Thymus (tissue), 11 donors: Measurements from ENCODE around the gene MBTPS1. TPM values are rescaled to one million over a fixed set of nuclear protein-coding genes. Genes with fewer than 3 reads are reported as not detected.

ENCODE experiments used
- DNase-seq, 9 donors: peaks; one replicate each; pipeline ENCODE4 v3.0.0-alpha.2; 2013; ENCODE audit warnings: low spot score in 9 of 9, low read depth in 6 of 9, missing footprints in 1 of 9
- H3K27ac ChIP-seq, 2 donors: one replicate each; pipeline ENCODE4 v1.5.1; 2013; ENCODE audit warnings: control low read depth in 1 of 2, low read depth in 1 of 2, low read length in 1 of 2, mild to moderate bottlenecking in 1 of 2, moderate library complexity in 1 of 2
- H3K27me3 ChIP-seq, 2 donors: one replicate each; pipeline ENCODE4 v1.5.1; 2013; ENCODE audit warnings: low read length in 1 of 2; ENCODE audit not compliant: control insufficient read depth in 2 of 2, insufficient read depth in 1 of 2
- H3K36me3 ChIP-seq, 2 donors: one replicate each; pipeline ENCODE4 v1.5.1; 2013; ENCODE audit warnings: low read length in 1 of 2, mild to moderate bottlenecking in 1 of 2, moderate library complexity in 1 of 2; ENCODE audit not compliant: control insufficient read depth in 2 of 2, insufficient read depth in 2 of 2
- H3K4me1 ChIP-seq, 2 donors: one replicate each; pipeline ENCODE4 v1.5.1; 2013; ENCODE audit warnings: low read length in 2 of 2; ENCODE audit not compliant: control insufficient read depth in 2 of 2, insufficient read depth in 2 of 2
- H3K4me3 ChIP-seq, 2 donors: one replicate each; pipeline ENCODE4 v1.5.1; 2013; ENCODE audit warnings: low read length in 2 of 2, control low read depth in 1 of 2, mild to moderate bottlenecking in 1 of 2
- H3K9me3 ChIP-seq, 2 donors: one replicate each; pipeline ENCODE4 v1.5.1; 2013; ENCODE audit warnings: low read length in 1 of 2, mild to moderate bottlenecking in 1 of 2; ENCODE audit not compliant: control insufficient read depth in 2 of 2, insufficient read depth in 1 of 2
- WGBS: extraction: QIAGEN DNeasy Blood & Tissue Kit; methylation state at CpG from one replicate; pipeline ENCODE4 v1.1.7; 2013; 5-methylcytosine and 5-hydroxymethylcytosine counted together
- polyA plus RNA-seq: library from polyadenylated mRNA; stranded (reverse); fragments of 200-250 nt; gene quantifications from one replicate; pipeline ENCODE4 v1.2.3, GENCODE V29; 2013
- total RNA-seq: library from RNA; stranded (reverse); fragments of 120-200 nt; gene quantifications from one replicate; pipeline ENCODE4 v1.2.4, GENCODE V29; 2013
- donor health status: healthy.

The MBTPS1 gene
- total and polyA plus RNA-seq, 2 donors = 39.4 to 65.6 TPM

DNA sequence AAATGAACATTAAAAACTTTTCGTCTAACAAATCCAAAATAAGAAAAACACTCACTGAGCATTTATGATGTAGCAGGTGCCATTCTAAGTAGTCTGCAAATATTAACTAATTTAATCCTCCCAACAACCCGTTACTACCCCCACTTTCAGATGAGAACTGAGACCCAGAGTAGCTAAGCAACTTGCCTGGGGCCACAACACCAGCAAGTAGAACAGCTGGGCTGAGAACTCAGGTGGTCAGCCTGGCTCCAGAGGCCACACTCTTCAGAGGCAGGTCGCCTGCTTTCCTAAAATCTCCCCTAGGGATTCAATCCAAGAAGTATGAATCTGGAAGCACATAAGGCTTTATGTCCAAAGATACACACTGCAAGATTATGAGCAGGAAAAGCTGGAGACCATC is 6.2 kb downstream of the MBTPS1 start:
- no peak for DNase-seq
- Histone ChIP-seq H3K4me1 (peaks cover 5% of the 10 kb centered on the region in 2 donors), H3K4me3 (no peak overlapping the region), H3K27me3 (no peaks in the 10 kb centered on the region), H3K36me3 (peaks cover 19 to 21% of the 10 kb centered on the region in 2 donors), H3K9me3 (no peaks in the 10 kb centered on the region), H3K27ac (no peak overlapping the region)
- WGBS = 97% methylated on average over 3 of the region's 3 CpGs

DNA sequence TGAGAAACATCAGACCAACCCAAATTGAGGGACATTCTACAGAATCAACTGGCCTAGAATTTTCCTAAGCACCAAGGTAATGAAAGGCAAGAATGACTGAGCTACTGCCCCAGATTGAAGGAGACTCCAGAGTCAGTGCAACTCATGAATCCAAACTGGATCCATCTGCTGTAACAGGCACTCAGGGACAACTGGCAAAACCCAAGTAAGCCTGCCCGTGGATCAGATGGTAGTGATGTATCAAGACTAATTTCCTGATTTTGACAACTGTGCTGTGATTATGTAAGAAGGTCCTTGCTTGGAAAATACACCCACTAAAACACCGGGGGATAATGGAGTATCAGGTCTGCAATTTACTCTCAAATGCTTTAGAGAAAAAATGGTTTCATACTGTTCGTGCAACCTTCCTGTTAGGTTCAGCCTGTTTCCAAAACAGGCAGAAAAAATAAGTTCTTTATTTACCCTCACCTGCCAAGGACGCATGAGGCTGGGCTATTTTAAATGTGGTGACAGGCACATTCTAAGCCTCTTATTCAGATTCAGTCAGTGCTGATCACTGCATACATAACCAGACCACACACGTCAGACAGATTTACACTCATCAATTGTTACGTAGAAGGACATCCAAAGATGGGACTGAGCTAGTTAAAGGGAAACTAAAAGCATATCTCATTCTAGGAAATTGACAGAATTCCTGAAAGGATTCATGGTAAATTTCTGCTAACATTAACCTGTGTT is 7.0 kb downstream of the MBTPS1 start:
- DNase-seq = no peak
- whole genome bisulfite sequencing = 95% methylated on average over 6 of the region's 6 CpGs
- Histone ChIP-seq H3K4me1 (no peaks in the 10 kb centered on the region), H3K27ac (no peak overlapping the region), H3K36me3 (peaks cover 19 to 21% of the 10 kb centered on the region in 2 donors), H3K27me3 (no peaks in the 10 kb centered on the region), H3K9me3 (no peaks in the 10 kb centered on the region), H3K4me3 (no peak overlapping the region)

- no peak for DNase-seq
- no peaks in the 10 kb centered on the region for H3K4me1 ChIP-seq
- H3K27me3 ChIP-seq = no peaks in the 10 kb centered on the region
- no peak overlapping the region for H3K27ac ChIP-seq
- peaks cover 19 to 21% of the 10 kb centered on the region in 2 donors for H3K36me3 ChIP-seq
- no peaks in the 10 kb centered on the region for H3K9me3 ChIP-seq
- 95% methylated on average over 2 of the region's 2 CpGs for WGBS
- H3K4me3 ChIP-seq = no peak overlapping the region
These were observed 8.8 kb downstream of the MBTPS1 start for GRCh38 chr16:84107921-84108320.

DNA sequence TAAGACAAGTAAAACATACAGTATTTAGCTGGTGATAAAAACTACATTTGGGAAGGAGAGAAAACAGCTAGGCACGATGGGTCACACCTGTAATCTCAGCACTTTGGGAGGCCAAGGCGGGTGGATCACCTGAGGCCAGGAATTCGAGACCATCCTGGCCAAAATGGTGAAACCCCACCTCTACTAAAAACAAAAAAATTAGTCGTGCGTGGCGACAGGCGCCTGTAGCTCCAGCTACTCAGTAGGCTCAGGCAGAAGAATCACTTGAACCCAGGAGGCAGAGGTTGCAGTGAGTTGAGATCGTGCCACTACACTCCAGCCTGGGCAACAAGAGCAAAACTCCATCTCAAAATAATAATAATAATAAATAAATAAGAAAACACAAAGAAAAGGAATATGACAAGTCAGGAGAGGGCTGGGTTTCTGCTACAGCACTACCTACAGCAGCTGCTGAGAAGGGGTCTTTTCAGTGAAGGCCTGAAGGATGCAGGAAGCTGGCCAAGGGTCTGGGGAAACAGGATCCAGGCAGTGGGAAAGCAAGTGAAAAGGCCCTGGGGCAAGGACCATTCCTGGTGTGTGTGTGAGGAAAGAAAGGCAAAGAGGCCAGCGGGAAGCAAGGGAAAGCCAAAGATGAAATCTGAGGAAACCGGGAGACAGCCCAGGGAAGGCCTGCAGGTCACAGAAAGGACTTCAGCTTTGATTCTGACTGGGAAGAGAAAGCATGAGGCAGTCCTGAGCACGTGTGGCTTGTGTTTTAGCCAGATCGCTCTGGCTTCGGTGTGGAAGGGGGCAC is 10.6 kb downstream of the MBTPS1 start:
- WGBS = 96% methylated on average over 13 of the region's 13 CpGs
- Histone ChIP-seq H3K4me1 (no peaks in the 10 kb centered on the region), H3K27ac (no peak overlapping the region)

GRCh38 chr16:84105301-84105815 is 11.4 kb downstream of the MBTPS1 start:
- WGBS = 91% methylated on average over 12 of the region's 12 CpGs
- H3K27me3 ChIP-seq = no peaks in the 10 kb centered on the region
- no peak for DNase-seq
- no peaks in the 10 kb centered on the region for H3K4me1 ChIP-seq
- H3K9me3 ChIP-seq = no peaks in the 10 kb centered on the region
- no peak overlapping the region for H3K27ac ChIP-seq
- H3K4me3 ChIP-seq = no peak overlapping the region
- H3K36me3 ChIP-seq = peaks cover 14 to 22% of the 10 kb centered on the region in 2 donors

More for the DNA sequence above, 10.6 kb downstream of the MBTPS1 start:
- no peak overlapping the region for H3K4me3 ChIP-seq
- no peak for DNase-seq
- H3K9me3 ChIP-seq = no peaks in the 10 kb centered on the region
- peaks cover 21 to 25% of the 10 kb centered on the region in 2 donors for H3K36me3 ChIP-seq
- no peaks in the 10 kb centered on the region for H3K27me3 ChIP-seq

GRCh38 chr16:84104231-84104630 is 12.5 kb downstream of the MBTPS1 start:
- WGBS = 96% methylated on average over 3 of the region's 3 CpGs
- no peak for DNase-seq
- no peaks in the 10 kb centered on the region for H3K9me3 ChIP-seq
- peaks cover 14 to 24% of the 10 kb centered on the region in 2 donors for H3K36me3 ChIP-seq
- H3K4me1 ChIP-seq = no peaks in the 10 kb centered on the region
- no peak overlapping the region for H3K27ac ChIP-seq
- no peak overlapping the region for H3K4me3 ChIP-seq
- no peaks in the 10 kb centered on the region for H3K27me3 ChIP-seq

GRCh38 chr16:84103678-84104077 is 13.1 kb downstream of the MBTPS1 start:
- H3K9me3 ChIP-seq = no peaks in the 10 kb centered on the region
- no peak overlapping the region for H3K27ac ChIP-seq
- 93% methylated on average over 5 of the region's 5 CpGs for WGBS
- no peaks in the 10 kb centered on the region for H3K4me1 ChIP-seq
- peaks cover 16 to 29% of the 10 kb centered on the region in 2 donors for H3K36me3 ChIP-seq
- no peaks in the 10 kb centered on the region for H3K27me3 ChIP-seq
- H3K4me3 ChIP-seq = no peak overlapping the region
- DNase-seq = no peak

DNA sequence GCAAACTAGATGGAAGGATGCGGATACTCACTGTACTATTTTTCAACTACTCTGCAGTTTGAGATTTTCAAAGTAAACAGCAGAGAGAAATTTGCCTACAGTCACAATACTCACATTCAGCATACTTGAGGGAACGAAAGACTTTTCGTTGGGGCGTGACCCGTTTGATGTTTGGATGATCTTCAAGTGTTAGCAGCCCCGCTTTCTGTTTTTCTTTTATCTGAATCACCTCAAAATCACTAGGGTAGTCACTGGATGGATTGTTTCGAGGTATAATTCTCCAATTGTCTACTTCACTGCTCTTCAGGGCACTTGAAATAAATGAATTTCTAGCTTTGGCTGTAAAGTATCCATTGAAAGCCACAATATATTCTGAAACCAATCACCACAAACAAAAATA is 17.8 kb downstream of the MBTPS1 start:
- WGBS = 97% methylated on average over 7 of the region's 7 CpGs
- H3K27ac ChIP-seq = no peak overlapping the region

GRCh38 chr16:84096447-84097005 is 20.2 kb downstream of the MBTPS1 start:
- Histone ChIP-seq H3K27me3 (no peaks in the 10 kb centered on the region), H3K4me3 (no peak overlapping the region), H3K36me3 (peaks cover 57 to 62% of the 10 kb centered on the region in 2 donors), H3K27ac (no peak overlapping the region), H3K4me1 (peaks cover 3 to 5% of the 10 kb centered on the region in 2 donors), H3K9me3 (no peaks in the 10 kb centered on the region)
- no peak for DNase-seq
- 94% methylated on average over 4 of the region's 4 CpGs for WGBS

More for the DNA sequence above, 17.8 kb downstream of the MBTPS1 start:
- DNase-seq = no peak
- H3K36me3 ChIP-seq = peaks cover 39 to 41% of the 10 kb centered on the region in 2 donors
- H3K27me3 ChIP-seq = no peaks in the 10 kb centered on the region
- no peak overlapping the region for H3K4me3 ChIP-seq
- no peaks in the 10 kb centered on the region for H3K4me1 ChIP-seq
- no peaks in the 10 kb centered on the region for H3K9me3 ChIP-seq
